Neuronal stem cell (in vitro differentiated cells): ENCODE measurements around the gene BMP6.

Experiments
- DNase-seq: peaks from one replicate; pipeline ENCODE4 v3.0.0-alpha.2; 2013; ENCODE audit warnings: low spot score
- H2AFZ ChIP-seq: one replicate; pipeline ENCODE4 v1.6.1; 2013; ENCODE audit warnings: mild to moderate bottlenecking, low read length, inconsistent platforms
- H2AK5ac ChIP-seq: 2 replicates; pipeline ENCODE4 v1.6.1; 2013; ENCODE audit warnings: low read depth, mild to moderate bottlenecking, inconsistent platforms, low read length, moderate library complexity, mixed read lengths
- H2BK120ac ChIP-seq: 2 replicates; pipeline ENCODE4 v1.6.1; 2013; ENCODE audit warnings: low read depth, mild to moderate bottlenecking, inconsistent platforms, low read length, moderate library complexity, mixed read lengths
- H2BK12ac ChIP-seq: one replicate; pipeline ENCODE4 v1.6.1; 2013; ENCODE audit warnings: low read length, inconsistent platforms
- H2BK15ac ChIP-seq: 2 replicates; pipeline ENCODE4 v1.6.1; 2013; ENCODE audit warnings: mild to moderate bottlenecking, low read length, inconsistent platforms, mixed read lengths
- H2BK5ac ChIP-seq: one replicate; pipeline ENCODE4 v1.6.1; 2013; ENCODE audit warnings: inconsistent platforms, mild to moderate bottlenecking, low read length, moderate library complexity
- H3K14ac ChIP-seq: one replicate; pipeline ENCODE4 v1.6.1; 2013; ENCODE audit warnings: low read length, inconsistent platforms
- H3K18ac ChIP-seq: 2 replicates; pipeline ENCODE4 v1.6.1; 2013; ENCODE audit warnings: low read length, inconsistent platforms
- H3K23ac ChIP-seq: 2 replicates; pipeline ENCODE4 v1.6.1; 2013; ENCODE audit warnings: low read depth, mild to moderate bottlenecking, mixed read lengths, low read length, inconsistent platforms; ENCODE audit not compliant: poor library complexity
- H3K27ac ChIP-seq: replicated peaks from 3 replicates; pipeline ENCODE4 v1.5.1; 2013; ENCODE audit warnings: low read length, inconsistent platforms
- H3K27me3 ChIP-seq, 3 experiments: 2 replicates each; pipeline ENCODE4 v1.6.1; 2013; ENCODE audit warnings: low read length in 3 of 3, mild to moderate bottlenecking in 2 of 3, inconsistent platforms in 1 of 3, low read depth in 1 of 3, mixed read lengths in 1 of 3, moderate library complexity in 1 of 3; ENCODE audit not compliant: control insufficient read depth in 3 of 3, insufficient read depth in 3 of 3
- H3K36me3 ChIP-seq, 2 donors: replicated peaks in 1 of 2; 2 replicates each; pipeline ENCODE4 v1.6.1; 2013; ENCODE audit warnings: low read length in 2 of 2; ENCODE audit not compliant: control insufficient read depth in 2 of 2, insufficient read depth in 2 of 2
- H3K4ac ChIP-seq: 2 replicates; pipeline ENCODE4 v1.6.1; 2013; ENCODE audit warnings: inconsistent platforms, mild to moderate bottlenecking, low read length, moderate library complexity
- H3K4me1 ChIP-seq, 2 donors: 1 replicate in 1 of 2; 2 replicates in 1 of 2; pipeline ENCODE4 v1.6.1; 2013; ENCODE audit warnings: low read length in 2 of 2, low read depth in 1 of 2; ENCODE audit not compliant: control insufficient read depth in 2 of 2, insufficient read depth in 1 of 2
- H3K4me2 ChIP-seq: one replicate; pipeline ENCODE4 v1.6.1; 2013; ENCODE audit warnings: mild to moderate bottlenecking, low read length, inconsistent platforms; ENCODE audit not compliant: insufficient read depth, poor library complexity, severe bottlenecking
- H3K4me3 ChIP-seq, 2 donors: 2 replicates each; pipeline ENCODE4 v1.5.1; 2013; ENCODE audit warnings: low read length in 2 of 2, mild to moderate bottlenecking in 2 of 2, inconsistent platforms in 1 of 2, moderate library complexity in 1 of 2
- H3K79me1 ChIP-seq: one replicate; pipeline ENCODE4 v1.6.1; 2013; ENCODE audit warnings: low read depth, mild to moderate bottlenecking, inconsistent platforms, low read length, moderate library complexity
- H3K9ac ChIP-seq: one replicate; pipeline ENCODE4 v1.6.1; 2013; ENCODE audit warnings: mild to moderate bottlenecking, low read depth, low read length, inconsistent platforms; ENCODE audit not compliant: poor library complexity
- H3K9me3 ChIP-seq, 2 donors: replicated peaks in 1 of 2; 2 replicates each; pipeline versions ENCODE3 to v1.6.1; 2013; ENCODE audit warnings: low read length in 2 of 2, mild to moderate bottlenecking in 2 of 2, inconsistent platforms in 1 of 2, low read depth in 1 of 2, mixed read lengths in 1 of 2, moderate library complexity in 1 of 2; ENCODE audit not compliant: control insufficient read depth in 2 of 2, insufficient read depth in 1 of 2
- H4K8ac ChIP-seq: one replicate; pipeline ENCODE4 v1.6.1; 2013; ENCODE audit warnings: low read depth, mild to moderate bottlenecking, inconsistent platforms, low read length, moderate library complexity
- H4K91ac ChIP-seq: one replicate; pipeline ENCODE4 v1.6.1; 2013; ENCODE audit warnings: low read length, low read depth, mild to moderate bottlenecking, inconsistent platforms; ENCODE audit not compliant: poor library complexity
- WGBS, 2 donors: extraction: QIAGEN DNeasy Blood & Tissue Kit; methylation state at CpG; one replicate each; pipeline ENCODE4 v1.1.7; 2013; ENCODE audit warnings: missing lambda C conversion rate in 2 of 2, mixed read lengths in 1 of 2; ENCODE audit not compliant: insufficient read length in 2 of 2, insufficient replicate concordance in 1 of 2; ENCODE audit errors: extremely low coverage in 2 of 2; 5-methylcytosine and 5-hydroxymethylcytosine counted together

The BMP6 gene

GRCh38 chr6:7770111-7770510 is 44.2 kb downstream of the BMP6 start:
- Histone ChIP-seq H2BK120ac (no peak overlapping the region), H3K23ac (no peak overlapping the region), H3K9me3 (no peaks in the 10 kb centered on the region), H3K9ac (no peak overlapping the region), H2AFZ (no peak overlapping the region), H3K18ac (no peak overlapping the region), H3K27ac (no peak overlapping the region), H4K91ac (no peak overlapping the region), H2BK12ac (no peak overlapping the region), H3K4me1 (peaks cover 0 to 2% of the 10 kb centered on the region in 2 donors), H2AK5ac (no peak overlapping the region), H3K4me3 (no peak overlapping the region), H3K14ac (no peak overlapping the region), H2BK15ac (no peak overlapping the region), H2BK5ac (no peak overlapping the region), H3K4me2 (no peak overlapping the region), H3K27me3 (peaks cover 0 to 11% (median 0%) of the 10 kb centered on the region in 3 experiments), H4K8ac (no peak overlapping the region), H3K4ac (no peak overlapping the region), H3K79me1 (no peaks in the 10 kb centered on the region), H3K36me3 (no peaks in the 10 kb centered on the region)
- WGBS, 2 donors, result no CpG with 5 or more reads among the region's 4 CpGs
- DNase-seq, result no peak

DNA sequence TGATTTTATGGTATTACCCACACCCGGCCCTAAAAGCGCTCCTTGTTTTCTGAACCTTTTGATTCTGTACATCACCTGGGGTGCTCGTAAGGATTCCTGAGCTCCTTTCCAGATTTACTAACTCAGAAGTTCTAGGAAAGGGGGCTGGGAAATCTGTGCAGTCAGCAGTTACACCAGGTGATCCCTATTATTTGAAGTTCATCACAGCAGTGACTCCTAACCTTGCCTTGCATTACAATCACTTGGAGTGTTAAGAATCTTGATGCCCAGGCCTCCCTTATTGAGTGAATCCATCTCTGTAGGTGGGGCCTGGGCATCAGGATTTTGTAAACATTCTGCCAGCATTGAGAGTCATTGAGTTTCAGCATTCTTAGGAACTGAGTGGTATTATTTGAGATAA is 44.7 kb downstream of the BMP6 start:
- H3K9me3 ChIP-seq, result no peaks in the 10 kb centered on the region
- H3K79me1 ChIP-seq, result no peaks in the 10 kb centered on the region
- no peak overlapping the region for H4K91ac ChIP-seq
- H3K27me3 ChIP-seq, result peaks cover 0 to 11% (median 0%) of the 10 kb centered on the region in 3 experiments
- H2BK12ac ChIP-seq, result no peak overlapping the region
- no peak overlapping the region for H2BK5ac ChIP-seq
- no CpG with 5 or more reads among the region's 3 CpGs for WGBS, 2 donors
- no peak for DNase-seq
- no peak overlapping the region for H2AK5ac ChIP-seq
- no peak overlapping the region for H4K8ac ChIP-seq
- no peak overlapping the region for H3K27ac ChIP-seq
- no peak overlapping the region for H3K14ac ChIP-seq
- no peak overlapping the region for H2AFZ ChIP-seq
- no peak overlapping the region for H3K4ac ChIP-seq
- peaks cover 0 to 2% of the 10 kb centered on the region in 2 donors for H3K4me1 ChIP-seq
- H3K23ac ChIP-seq, result no peak overlapping the region
- no peak overlapping the region for H2BK120ac ChIP-seq
- no peak overlapping the region for H3K9ac ChIP-seq
- H3K4me2 ChIP-seq, result no peak overlapping the region
- no peak overlapping the region for H3K4me3 ChIP-seq
- H3K36me3 ChIP-seq, result no peaks in the 10 kb centered on the region
- no peak overlapping the region for H3K18ac ChIP-seq
- H2BK15ac ChIP-seq, result no peak overlapping the region

GRCh38 chr6:7773322-7773721 is 47.4 kb downstream of the BMP6 start:
- Histone ChIP-seq H3K23ac (no peak overlapping the region), H3K79me1 (no peaks in the 10 kb centered on the region), H3K4me3 (no peak overlapping the region), H3K4ac (no peak overlapping the region), H2AFZ (no peak overlapping the region), H2BK15ac (no peak overlapping the region), H3K36me3 (no peaks in the 10 kb centered on the region), H3K9ac (no peak overlapping the region), H3K14ac (no peak overlapping the region), H2BK120ac (no peak overlapping the region), H3K27ac (no peak overlapping the region), H3K27me3 (peaks cover 0 to 12% (median 0%) of the 10 kb centered on the region in 3 experiments), H2BK5ac (no peak overlapping the region), H3K4me2 (no peak overlapping the region), H2BK12ac (no peak overlapping the region), H3K18ac (no peak overlapping the region), H4K8ac (no peak overlapping the region), H2AK5ac (no peak overlapping the region), H3K4me1 (peaks cover 0 to 2% of the 10 kb centered on the region in 2 donors), H4K91ac (no peak overlapping the region), H3K9me3 (no peaks in the 10 kb centered on the region)
- no peak for DNase-seq
- no CpG with 5 or more reads among the region's 3 CpGs for WGBS, 2 donors

- Histone ChIP-seq H3K27ac (no peak overlapping the region), H3K4ac (no peak overlapping the region), H3K18ac (no peak overlapping the region), H2BK120ac (no peak overlapping the region), H3K4me3 (no peak overlapping the region), H3K36me3 (no peaks in the 10 kb centered on the region), H3K79me1 (no peaks in the 10 kb centered on the region), H3K27me3 (peaks cover 0 to 9% (median 0%) of the 10 kb centered on the region in 3 experiments), H2AFZ (no peak overlapping the region), H4K8ac (no peak overlapping the region), H2BK12ac (no peak overlapping the region), H3K9ac (no peak overlapping the region), H2BK15ac (no peak overlapping the region), H3K23ac (no peak overlapping the region), H3K9me3 (no peaks in the 10 kb centered on the region), H4K91ac (no peak overlapping the region), H2BK5ac (no peak overlapping the region), H3K4me2 (no peak overlapping the region), H3K14ac (no peak overlapping the region), H2AK5ac (no peak overlapping the region), H3K4me1 (peaks cover 0 to 2% of the 10 kb centered on the region in 2 donors)
- no CpG with 5 or more reads among the region's 9 CpGs for WGBS, 2 donors
- DNase-seq, result no peak
Observed at GRCh38 chr6:7773914-7774313, 48.0 kb downstream of the BMP6 start.
